Liver (tissue), 9 donors: Measurements from ENCODE around the gene ANKRD13B. TPM values are rescaled to one million over a fixed set of nuclear protein-coding genes. Genes with fewer than 3 reads are reported as not detected.

Source experiments
- DNase-seq: peaks from one replicate; pipeline ENCODE4 v3.0.0-alpha.2; 2017; ENCODE audit warnings: low spot score
- H3K27ac ChIP-seq, 2 donors: one replicate each; pipeline ENCODE4 v1.7.0; 2013; ENCODE audit warnings: inconsistent platforms in 2 of 2, low read length in 2 of 2, control low read depth in 1 of 2, low read depth in 1 of 2, mild to moderate bottlenecking in 1 of 2
- H3K27me3 ChIP-seq, 4 donors: one replicate each; pipeline versions ENCODE4 v1.6.1 to v1.7.0; 2013; ENCODE audit warnings: low read length in 3 of 4, inconsistent platforms in 1 of 4, mild to moderate bottlenecking in 1 of 4, moderate library complexity in 1 of 4; ENCODE audit not compliant: control insufficient read depth in 4 of 4, insufficient read depth in 4 of 4
- H3K36me3 ChIP-seq, 4 donors: one replicate each; pipeline versions ENCODE4 v1.6.1 to v1.7.0; 2013; ENCODE audit warnings: low read length in 3 of 4, mild to moderate bottlenecking in 3 of 4, low read depth in 1 of 4, moderate library complexity in 1 of 4; ENCODE audit not compliant: control insufficient read depth in 4 of 4, insufficient read depth in 3 of 4
- H3K4me1 ChIP-seq, 4 donors: one replicate each; pipeline versions ENCODE4 v1.6.1 to v1.7.0; 2013; ENCODE audit warnings: low read length in 3 of 4, mild to moderate bottlenecking in 3 of 4, moderate library complexity in 1 of 4; ENCODE audit not compliant: control insufficient read depth in 4 of 4, insufficient read depth in 4 of 4
- H3K4me3 ChIP-seq, 3 donors: one replicate each; pipeline versions ENCODE4 v1.6.1 to v1.7.0; 2013; ENCODE audit warnings: low read length in 3 of 3, control low read depth in 1 of 3, low read depth in 1 of 3, mild to moderate bottlenecking in 1 of 3
- H3K9ac ChIP-seq, 2 donors: one replicate each; pipeline ENCODE4 v1.7.0; 2013; ENCODE audit warnings: low read length in 2 of 2, mild to moderate bottlenecking in 2 of 2, moderate library complexity in 2 of 2, control low read depth in 1 of 2, low read depth in 1 of 2
- H3K9me3 ChIP-seq, 4 donors: one replicate each; pipeline versions ENCODE4 v1.6.1 to v1.7.0; 2013; ENCODE audit warnings: low read length in 3 of 4; ENCODE audit not compliant: control insufficient read depth in 4 of 4
- EGR1 ChIP-seq, 2 donors: IDR thresholded peaks; 2 replicates each; pipeline ENCODE4 v1.6.1; 2016 to 2018; ENCODE audit warnings: antibody characterized with exemption in 2 of 2, low read depth in 2 of 2
- GABPA ChIP-seq, 2 donors: IDR thresholded peaks in 1 of 2; conservative IDR thresholded peaks in 1 of 2; 2 replicates each; pipeline ENCODE4 v1.6.1; 2016; ENCODE audit warnings: antibody characterized with exemption in 2 of 2, mild to moderate bottlenecking in 1 of 2, moderate library complexity in 1 of 2
- HNF4A ChIP-seq, 2 donors: conservative IDR thresholded peaks; 2 replicates each; pipeline ENCODE4 v1.6.1; 2016; ENCODE audit warnings: antibody characterized with exemption in 2 of 2, mild to moderate bottlenecking in 2 of 2
- JUND ChIP-seq, 2 donors: IDR thresholded peaks; 2 replicates each; pipeline ENCODE4 v1.6.1; 2016; ENCODE audit warnings: antibody characterized with exemption in 2 of 2
- NR2F2 ChIP-seq: IDR thresholded peaks from 2 replicates; pipeline ENCODE4 v1.6.1; 2016; ENCODE audit warnings: antibody characterized with exemption
- RXRA ChIP-seq, 2 donors: IDR thresholded peaks; 2 replicates each; pipeline ENCODE4 v1.6.1; 2017 to 2018; ENCODE audit warnings: antibody characterized with exemption in 2 of 2, mild to moderate bottlenecking in 1 of 2
- SP1 ChIP-seq: IDR thresholded peaks from 2 replicates; pipeline ENCODE4 v1.6.1; 2018; ENCODE audit warnings: antibody characterized with exemption, mild to moderate bottlenecking
- TAF1 ChIP-seq: conservative IDR thresholded peaks from 2 replicates; pipeline ENCODE4 v1.6.1; 2016; ENCODE audit warnings: antibody characterized with exemption, mild to moderate bottlenecking
- WGBS: extraction: QIAGEN DNeasy Blood & Tissue Kit; methylation state at CpG from one replicate; pipeline ENCODE4 v1.1.7; 2013; 5-methylcytosine and 5-hydroxymethylcytosine counted together
- polyA plus RNA-seq, 2 donors: library from polyadenylated mRNA; stranded (reverse) in 1 of 2; unstranded in 1 of 2; fragments of 200-250 nt in 1 of 2; fragments of >200 nt in 1 of 2; fragmentation: Nextera tagmentation in 1 of 2; extraction: Ambion mirVana in 1 of 2; gene quantifications; one replicate each; pipeline versions ENCODE4 v1.2.1 to v1.2.3, GENCODE V29; 2013 to 2015
- total RNA-seq, 2 donors: library from RNA; depleted of rRNA; stranded (reverse); fragments of >200 nt; gene quantifications; one replicate each; pipeline ENCODE4 v1.2.3, GENCODE V29; 2014
- TF ChIP-seq, protein P1 (sequence below): IDR thresholded peaks from 2 replicates; pipeline ENCODE4 v1.6.1; 2016; ENCODE audit warnings: antibody characterized with exemption
- TF ChIP-seq, protein P2 (sequence below): IDR thresholded peaks from 2 replicates; pipeline ENCODE4 v1.6.1; 2016; ENCODE audit warnings: antibody characterized with exemption, mild to moderate bottlenecking
- TF ChIP-seq, protein P3 (sequence below): IDR thresholded peaks from 2 replicates; pipeline ENCODE4 v1.6.1; 2016; ENCODE audit warnings: antibody characterized with exemption
- TF ChIP-seq, protein P4 (sequence below): fragments of 150-350 bp; IDR thresholded peaks from 2 replicates; pipeline ENCODE4 v1.5.1; 2017; ENCODE audit warnings: improper control_type of control experiment, low read depth, low read length; ENCODE audit not compliant: missing input control
- donor health status: healthy.
- donor health status: healthy.
- donor health status: healthy.
- donor health status: healthy.
- donor health status: healthy.

ANKRD13B gene
- total and polyA plus RNA-seq, 4 donors, result 0.06 to 1.6 (median 0.51) TPM

DNA sequence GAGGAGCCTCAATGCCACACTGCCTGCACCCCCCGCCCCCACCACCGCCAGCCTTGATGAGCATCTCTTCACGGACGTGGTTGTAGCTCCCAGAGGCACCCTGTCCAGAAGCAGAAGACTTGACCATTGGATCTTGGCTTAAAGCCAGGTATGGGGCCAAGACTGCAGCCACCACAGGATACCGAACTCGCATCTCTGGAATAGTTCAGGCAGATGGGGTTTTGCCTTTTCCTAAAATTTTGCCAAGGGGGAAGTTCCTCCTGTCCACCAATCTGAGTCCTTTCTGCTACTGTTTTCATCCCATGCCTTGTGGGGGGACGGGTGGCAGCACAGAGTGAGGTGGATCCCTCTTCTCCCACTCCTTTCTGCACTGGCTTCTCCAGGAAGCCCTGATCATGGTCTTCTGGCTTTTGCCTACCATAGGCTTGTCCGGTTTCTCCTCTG lies 28.8 kb downstream of the ANKRD13B start:
- peaks cover 11 to 26% (median 18%) of the 10 kb centered on the region in 4 donors for H3K4me1 ChIP-seq
- 73% methylated on average over 8 of the region's 8 CpGs for WGBS
- H3K27me3 ChIP-seq, result peaks cover 0 to 2% (median 0%) of the 10 kb centered on the region in 4 donors
- H3K36me3 ChIP-seq, result no peaks in the 10 kb centered on the region
- TF ChIP-seq, protein P1, sequence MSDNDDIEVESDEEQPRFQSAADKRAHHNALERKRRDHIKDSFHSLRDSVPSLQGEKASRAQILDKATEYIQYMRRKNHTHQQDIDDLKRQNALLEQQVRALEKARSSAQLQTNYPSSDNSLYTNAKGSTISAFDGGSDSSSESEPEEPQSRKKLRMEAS, result no peak
- TF ChIP-seq SP1, result no peak
- TF ChIP-seq, protein P2, sequence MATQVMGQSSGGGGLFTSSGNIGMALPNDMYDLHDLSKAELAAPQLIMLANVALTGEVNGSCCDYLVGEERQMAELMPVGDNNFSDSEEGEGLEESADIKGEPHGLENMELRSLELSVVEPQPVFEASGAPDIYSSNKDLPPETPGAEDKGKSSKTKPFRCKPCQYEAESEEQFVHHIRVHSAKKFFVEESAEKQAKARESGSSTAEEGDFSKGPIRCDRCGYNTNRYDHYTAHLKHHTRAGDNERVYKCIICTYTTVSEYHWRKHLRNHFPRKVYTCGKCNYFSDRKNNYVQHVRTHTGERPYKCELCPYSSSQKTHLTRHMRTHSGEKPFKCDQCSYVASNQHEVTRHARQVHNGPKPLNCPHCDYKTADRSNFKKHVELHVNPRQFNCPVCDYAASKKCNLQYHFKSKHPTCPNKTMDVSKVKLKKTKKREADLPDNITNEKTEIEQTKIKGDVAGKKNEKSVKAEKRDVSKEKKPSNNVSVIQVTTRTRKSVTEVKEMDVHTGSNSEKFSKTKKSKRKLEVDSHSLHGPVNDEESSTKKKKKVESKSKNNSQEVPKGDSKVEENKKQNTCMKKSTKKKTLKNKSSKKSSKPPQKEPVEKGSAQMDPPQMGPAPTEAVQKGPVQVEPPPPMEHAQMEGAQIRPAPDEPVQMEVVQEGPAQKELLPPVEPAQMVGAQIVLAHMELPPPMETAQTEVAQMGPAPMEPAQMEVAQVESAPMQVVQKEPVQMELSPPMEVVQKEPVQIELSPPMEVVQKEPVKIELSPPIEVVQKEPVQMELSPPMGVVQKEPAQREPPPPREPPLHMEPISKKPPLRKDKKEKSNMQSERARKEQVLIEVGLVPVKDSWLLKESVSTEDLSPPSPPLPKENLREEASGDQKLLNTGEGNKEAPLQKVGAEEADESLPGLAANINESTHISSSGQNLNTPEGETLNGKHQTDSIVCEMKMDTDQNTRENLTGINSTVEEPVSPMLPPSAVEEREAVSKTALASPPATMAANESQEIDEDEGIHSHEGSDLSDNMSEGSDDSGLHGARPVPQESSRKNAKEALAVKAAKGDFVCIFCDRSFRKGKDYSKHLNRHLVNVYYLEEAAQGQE, result no peak
- TF ChIP-seq, protein P3, sequence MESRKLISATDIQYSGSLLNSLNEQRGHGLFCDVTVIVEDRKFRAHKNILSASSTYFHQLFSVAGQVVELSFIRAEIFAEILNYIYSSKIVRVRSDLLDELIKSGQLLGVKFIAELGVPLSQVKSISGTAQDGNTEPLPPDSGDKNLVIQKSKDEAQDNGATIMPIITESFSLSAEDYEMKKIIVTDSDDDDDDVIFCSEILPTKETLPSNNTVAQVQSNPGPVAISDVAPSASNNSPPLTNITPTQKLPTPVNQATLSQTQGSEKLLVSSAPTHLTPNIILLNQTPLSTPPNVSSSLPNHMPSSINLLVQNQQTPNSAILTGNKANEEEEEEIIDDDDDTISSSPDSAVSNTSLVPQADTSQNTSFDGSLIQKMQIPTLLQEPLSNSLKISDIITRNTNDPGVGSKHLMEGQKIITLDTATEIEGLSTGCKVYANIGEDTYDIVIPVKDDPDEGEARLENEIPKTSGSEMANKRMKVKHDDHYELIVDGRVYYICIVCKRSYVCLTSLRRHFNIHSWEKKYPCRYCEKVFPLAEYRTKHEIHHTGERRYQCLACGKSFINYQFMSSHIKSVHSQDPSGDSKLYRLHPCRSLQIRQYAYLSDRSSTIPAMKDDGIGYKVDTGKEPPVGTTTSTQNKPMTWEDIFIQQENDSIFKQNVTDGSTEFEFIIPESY, result no peak
- no peak for TF ChIP-seq GABPA (IDR thresholded peaks at IDR 0.05 in 1 of 2, conservative IDR thresholded peaks at IDR 0.05 in 1 of 2)
- TF ChIP-seq TAF1, result no peak
- TF ChIP-seq HNF4A (conservative IDR thresholded peaks at IDR 0.05), result no peak
- no peak for TF ChIP-seq NR2F2
- no peak overlapping the region for H3K4me3 ChIP-seq
- H3K9ac ChIP-seq, result no peak overlapping the region
- no peaks in the 10 kb centered on the region for H3K9me3 ChIP-seq
- no peak overlapping the region for H3K27ac ChIP-seq
- no peak for DNase-seq

DNA sequence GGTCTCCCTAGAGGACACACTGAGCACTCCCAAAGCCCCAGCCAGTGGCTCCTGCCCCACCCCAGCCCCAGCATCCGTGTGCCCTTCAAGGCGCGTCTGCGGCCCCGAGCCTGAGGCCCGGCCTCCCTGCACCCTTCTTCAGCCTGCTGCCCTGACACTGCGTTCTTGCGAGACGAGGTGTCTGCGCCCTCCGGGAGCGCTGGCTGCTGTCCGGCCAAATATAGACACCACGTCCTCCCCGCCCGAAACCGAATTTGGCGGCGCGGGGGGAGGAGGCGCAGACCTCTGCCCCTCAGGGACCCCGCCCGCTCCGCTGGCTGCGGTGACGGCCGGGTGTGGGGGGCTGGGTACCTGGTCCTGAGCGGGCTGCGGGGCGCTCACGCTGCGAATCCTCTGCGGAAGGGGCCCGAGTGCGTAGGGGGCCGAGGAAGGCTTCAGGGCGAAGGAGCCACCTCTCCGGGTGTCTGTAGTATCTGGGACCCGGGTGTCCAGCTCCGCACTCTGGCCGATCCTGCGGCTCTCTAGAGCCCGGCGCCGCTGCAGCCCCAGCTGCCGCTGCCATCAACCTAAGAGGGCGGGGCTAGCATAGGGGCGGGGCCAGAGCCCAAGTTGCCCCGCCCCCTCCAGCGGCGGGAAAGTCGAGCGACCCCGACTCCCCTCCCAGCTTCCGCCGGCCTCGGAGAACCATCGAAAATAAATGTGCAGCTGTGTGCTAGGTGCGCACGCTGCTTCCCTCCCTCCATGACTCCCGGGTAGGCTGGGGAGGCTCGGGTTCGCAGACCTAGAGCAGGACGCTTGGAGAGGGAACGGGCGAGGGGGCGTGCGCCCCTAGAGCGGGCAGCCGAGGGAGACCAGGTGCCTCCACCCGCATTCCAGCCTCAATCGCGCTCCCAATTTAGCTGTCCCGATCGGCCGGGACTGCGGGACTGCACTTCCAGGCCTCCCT lies 29.7 kb downstream of the ANKRD13B start, which contains the start of gene CORO6:
TSS of gene CORO6 (minus strand) at position 576 of the 946 bp plus-strand sequence. CDS start 1,491 bp downstream, outside the sequence.
- 8% methylated on average over 77 of the region's 77 CpGs for WGBS
- TF ChIP-seq JUND (IDR thresholded peaks at IDR 0.05), result no peak
- TF ChIP-seq TAF1, result no peak
- TF ChIP-seq, protein P4, sequence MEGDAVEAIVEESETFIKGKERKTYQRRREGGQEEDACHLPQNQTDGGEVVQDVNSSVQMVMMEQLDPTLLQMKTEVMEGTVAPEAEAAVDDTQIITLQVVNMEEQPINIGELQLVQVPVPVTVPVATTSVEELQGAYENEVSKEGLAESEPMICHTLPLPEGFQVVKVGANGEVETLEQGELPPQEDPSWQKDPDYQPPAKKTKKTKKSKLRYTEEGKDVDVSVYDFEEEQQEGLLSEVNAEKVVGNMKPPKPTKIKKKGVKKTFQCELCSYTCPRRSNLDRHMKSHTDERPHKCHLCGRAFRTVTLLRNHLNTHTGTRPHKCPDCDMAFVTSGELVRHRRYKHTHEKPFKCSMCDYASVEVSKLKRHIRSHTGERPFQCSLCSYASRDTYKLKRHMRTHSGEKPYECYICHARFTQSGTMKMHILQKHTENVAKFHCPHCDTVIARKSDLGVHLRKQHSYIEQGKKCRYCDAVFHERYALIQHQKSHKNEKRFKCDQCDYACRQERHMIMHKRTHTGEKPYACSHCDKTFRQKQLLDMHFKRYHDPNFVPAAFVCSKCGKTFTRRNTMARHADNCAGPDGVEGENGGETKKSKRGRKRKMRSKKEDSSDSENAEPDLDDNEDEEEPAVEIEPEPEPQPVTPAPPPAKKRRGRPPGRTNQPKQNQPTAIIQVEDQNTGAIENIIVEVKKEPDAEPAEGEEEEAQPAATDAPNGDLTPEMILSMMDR, result no peak
- no peak for TF ChIP-seq GABPA (IDR thresholded peaks at IDR 0.05 in 1 of 2, conservative IDR thresholded peaks at IDR 0.05 in 1 of 2)
- TF ChIP-seq NR2F2, result no peak
- no peak for TF ChIP-seq EGR1 (IDR thresholded peaks at IDR 0.05; ENCODE audit: low read depth in 2 of 2)
- TF ChIP-seq RXRA (IDR thresholded peaks at IDR 0.05), result no peak
- DNase-seq, result peak; percentile 68
- no peaks in the 10 kb centered on the region for H3K36me3 ChIP-seq
- H3K27ac ChIP-seq, result no peak within 1 kb of the TSS
- peaks cover 0 to 2% (median 0%) of the 10 kb centered on the region in 4 donors for H3K27me3 ChIP-seq
- H3K4me1 ChIP-seq, result peaks cover 7 to 18% (median 12%) of the 10 kb centered on the region in 4 donors
- no peaks in the 10 kb centered on the region for H3K9me3 ChIP-seq
- peak within 1 kb of the TSS in 2 of 3 donors; percentile 45 to 55 for H3K4me3 ChIP-seq
- no peak within 1 kb of the TSS for H3K9ac ChIP-seq
